ENCODE results near the gene DHRS3. TPM values are rescaled to one million over a fixed set of nuclear protein-coding genes. Genes with fewer than 3 reads are reported as not detected.

DHRS3 gene
- total RNA-seq, 1 donor from 2014 or later, result 63.7 TPM

DNA sequence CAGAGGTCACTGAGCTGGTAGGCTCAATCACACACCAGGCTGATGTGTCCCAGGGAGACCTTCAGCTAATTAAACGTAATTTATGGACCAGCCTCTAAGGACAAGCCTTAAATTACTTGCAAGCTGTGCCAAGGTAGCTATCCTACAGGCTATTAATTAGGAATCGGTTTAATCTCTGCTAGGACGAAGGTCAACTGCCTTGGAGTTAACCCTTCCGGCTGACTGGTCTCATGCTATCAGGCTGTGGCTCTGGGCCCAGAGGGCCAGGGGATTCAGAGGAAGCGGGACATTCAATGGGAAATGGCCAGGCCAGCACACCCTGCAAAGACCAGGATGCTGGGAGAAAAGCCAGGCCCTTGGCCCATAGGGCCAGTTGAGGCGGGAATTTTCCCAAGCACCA, 19.0 kb downstream of the DHRS3 start:
- Histone ChIP-seq H3K27me3 (ENCODE audit: control insufficient read depth, insufficient read depth, low read length) (no peaks in the 10 kb centered on the region), H3K36me3 (ENCODE audit: control insufficient read depth, insufficient read depth, low read length) (peaks cover 5% of the 10 kb centered on the region), H3K4me3 (ENCODE audit: low read depth, low read length) (no peak overlapping the region)
- FAIRE-seq (no peak), DNase-seq (ENCODE audit: low read depth) (no peak)
- TF ChIP-seq, protein P1, sequence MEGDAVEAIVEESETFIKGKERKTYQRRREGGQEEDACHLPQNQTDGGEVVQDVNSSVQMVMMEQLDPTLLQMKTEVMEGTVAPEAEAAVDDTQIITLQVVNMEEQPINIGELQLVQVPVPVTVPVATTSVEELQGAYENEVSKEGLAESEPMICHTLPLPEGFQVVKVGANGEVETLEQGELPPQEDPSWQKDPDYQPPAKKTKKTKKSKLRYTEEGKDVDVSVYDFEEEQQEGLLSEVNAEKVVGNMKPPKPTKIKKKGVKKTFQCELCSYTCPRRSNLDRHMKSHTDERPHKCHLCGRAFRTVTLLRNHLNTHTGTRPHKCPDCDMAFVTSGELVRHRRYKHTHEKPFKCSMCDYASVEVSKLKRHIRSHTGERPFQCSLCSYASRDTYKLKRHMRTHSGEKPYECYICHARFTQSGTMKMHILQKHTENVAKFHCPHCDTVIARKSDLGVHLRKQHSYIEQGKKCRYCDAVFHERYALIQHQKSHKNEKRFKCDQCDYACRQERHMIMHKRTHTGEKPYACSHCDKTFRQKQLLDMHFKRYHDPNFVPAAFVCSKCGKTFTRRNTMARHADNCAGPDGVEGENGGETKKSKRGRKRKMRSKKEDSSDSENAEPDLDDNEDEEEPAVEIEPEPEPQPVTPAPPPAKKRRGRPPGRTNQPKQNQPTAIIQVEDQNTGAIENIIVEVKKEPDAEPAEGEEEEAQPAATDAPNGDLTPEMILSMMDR (IDR thresholded peaks at IDR 0.05; ENCODE audit: insufficient read depth, low read length, severe bottlenecking), result no peak

DNA sequence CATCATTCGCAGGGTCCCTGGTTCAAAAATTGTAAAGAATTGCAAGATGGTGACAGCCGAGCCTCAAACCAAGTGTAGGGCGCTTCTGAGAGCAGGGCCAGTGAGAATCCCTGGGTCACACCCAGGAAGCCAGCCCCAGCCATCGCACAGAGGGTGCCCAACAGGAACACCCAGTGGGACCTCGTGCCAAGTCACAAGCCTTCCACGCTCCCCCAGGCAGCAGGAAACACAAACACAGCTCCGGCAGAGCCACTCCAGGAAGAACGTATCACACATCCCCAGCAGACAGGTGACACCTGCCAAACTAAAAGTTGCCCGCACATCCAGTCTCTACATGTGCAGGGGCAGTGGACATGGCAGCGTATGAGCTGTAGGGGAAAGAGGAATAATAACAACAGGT, 20.2 kb downstream of the DHRS3 start:
- no peak overlapping the region for H3K4me3 ChIP-seq (ENCODE audit: low read depth, low read length)
- FAIRE-seq (no peak), DNase-seq (ENCODE audit: low read depth) (no peak)
- H3K36me3 ChIP-seq (ENCODE audit: control insufficient read depth, insufficient read depth, low read length), result peaks cover 4% of the 10 kb centered on the region
- TF ChIP-seq, protein P1 (IDR thresholded peaks at IDR 0.05; ENCODE audit: insufficient read depth, low read length, severe bottlenecking), result no peak
- no peaks in the 10 kb centered on the region for H3K27me3 ChIP-seq (ENCODE audit: control insufficient read depth, insufficient read depth, low read length)

DNA sequence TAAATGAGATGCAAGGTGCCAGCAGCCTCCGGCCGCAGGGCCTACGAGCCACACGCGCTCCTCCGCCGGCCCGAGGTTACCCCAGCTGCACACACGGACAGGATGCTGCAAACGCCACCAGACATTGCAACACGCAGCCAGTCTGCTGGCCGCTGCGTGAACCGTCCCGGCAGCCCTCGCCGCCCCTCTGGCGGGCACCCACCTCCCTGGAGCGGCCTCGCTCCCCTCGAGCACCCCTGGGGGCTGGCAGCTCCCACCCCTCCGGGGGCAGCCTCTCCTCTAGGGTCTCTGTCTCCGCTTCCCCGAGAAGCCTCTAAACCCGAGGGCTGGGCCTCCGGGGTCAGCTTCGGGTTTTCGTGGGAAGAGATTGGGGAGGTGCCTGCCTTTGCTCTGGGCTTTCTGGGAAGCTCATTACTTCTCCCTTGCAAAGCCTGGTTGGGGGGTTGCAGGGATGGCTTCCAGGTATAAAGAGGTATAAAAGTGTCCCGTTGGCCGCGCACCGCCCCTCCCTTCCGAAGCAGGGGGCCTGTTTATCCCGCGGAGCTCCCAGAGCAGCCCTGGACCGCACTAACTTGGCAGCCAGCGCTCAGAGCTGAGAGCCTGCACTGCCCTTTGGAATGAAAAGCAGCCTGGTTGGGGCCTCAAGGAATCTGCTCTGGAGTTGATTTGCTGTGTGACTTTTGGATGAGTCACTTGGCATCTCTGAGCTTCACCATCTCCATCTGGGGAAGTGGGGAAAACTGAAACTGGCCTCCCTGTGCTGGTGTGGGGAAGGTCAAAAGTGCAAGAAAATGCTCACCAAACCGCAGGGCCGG, 21.8 kb downstream of the DHRS3 start:
- TF ChIP-seq, protein P1 (IDR thresholded peaks at IDR 0.05; ENCODE audit: insufficient read depth, low read length, severe bottlenecking), result no peak
- H3K36me3 ChIP-seq (ENCODE audit: control insufficient read depth, insufficient read depth, low read length), result no peaks in the 10 kb centered on the region
- peak overlapping the region; percentile 28 for H3K4me3 ChIP-seq (ENCODE audit: low read depth, low read length)
- FAIRE-seq, result no peak
- peak; percentile 72 for DNase-seq (ENCODE audit: low read depth)
- H3K27me3 ChIP-seq (ENCODE audit: control insufficient read depth, insufficient read depth, low read length), result no peaks in the 10 kb centered on the region

DNA sequence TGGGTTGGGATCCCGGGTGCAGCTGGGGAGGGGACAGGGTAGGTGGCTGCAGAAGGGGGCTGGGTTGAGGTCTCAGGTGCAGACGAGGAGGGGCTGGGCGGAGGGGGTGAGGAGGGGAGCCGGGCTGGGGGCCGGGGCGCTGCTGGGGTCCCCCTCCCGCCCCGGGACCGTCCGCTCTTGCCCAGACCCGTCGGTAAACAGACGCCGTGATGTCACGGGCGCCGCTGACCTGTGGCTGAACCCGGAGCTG, 22.3 kb downstream of the DHRS3 start:
- no peaks in the 10 kb centered on the region for H3K36me3 ChIP-seq (ENCODE audit: control insufficient read depth, insufficient read depth, low read length)
- peak overlapping the region; percentile 28 for H3K4me3 ChIP-seq (ENCODE audit: low read depth, low read length)
- FAIRE-seq (no peak), DNase-seq (ENCODE audit: low read depth) (no peak)
- no peaks in the 10 kb centered on the region for H3K27me3 ChIP-seq (ENCODE audit: control insufficient read depth, insufficient read depth, low read length)
- TF ChIP-seq, protein P1 (IDR thresholded peaks at IDR 0.05; ENCODE audit: insufficient read depth, low read length, severe bottlenecking), result no peak

DNA sequence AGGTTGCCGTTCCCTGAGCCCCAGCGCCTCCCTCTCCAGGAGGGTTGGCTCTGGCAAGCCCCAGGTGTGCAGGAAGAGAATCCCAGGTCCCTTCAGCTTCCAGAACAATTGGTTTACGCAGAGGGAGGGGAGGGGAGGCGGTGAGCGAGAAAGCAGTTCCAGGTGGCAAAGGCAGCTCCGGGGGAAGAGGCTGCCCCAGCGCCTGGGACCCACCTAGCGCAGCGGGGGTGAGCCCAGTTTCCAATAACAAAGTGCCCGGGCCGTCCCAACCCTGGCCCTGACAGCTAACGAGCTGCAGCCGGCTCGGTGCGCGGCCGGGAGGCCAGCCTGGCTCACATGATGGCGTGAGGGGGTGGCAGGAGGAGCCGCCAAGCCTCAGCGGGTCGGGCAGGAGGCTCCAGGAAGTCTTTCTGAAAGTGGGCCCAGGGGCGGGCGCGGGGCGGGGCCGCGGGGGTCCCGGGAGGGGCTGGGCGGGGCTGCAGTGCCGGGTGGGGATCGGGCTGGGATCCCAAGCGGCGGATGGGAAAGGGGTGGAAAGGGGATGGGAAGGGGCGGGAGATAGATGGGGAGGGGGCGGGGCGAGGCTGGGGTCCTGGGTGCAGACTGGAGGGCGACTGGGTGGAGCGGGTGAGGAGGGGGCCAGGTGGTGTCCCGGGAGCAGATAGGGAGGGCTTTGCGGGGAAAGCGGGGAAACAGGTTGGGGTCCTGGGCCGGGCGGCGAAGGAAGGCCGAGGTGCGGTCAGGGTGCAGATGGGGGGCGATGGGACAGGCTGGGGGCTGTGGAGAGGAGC, 22.8 kb downstream of the DHRS3 start:
- peak overlapping the region; percentile 28 for H3K4me3 ChIP-seq (ENCODE audit: low read depth, low read length)
- FAIRE-seq, result no peak

More for the DNA sequence above, 22.8 kb downstream of the DHRS3 start:
- H3K36me3 ChIP-seq (ENCODE audit: control insufficient read depth, insufficient read depth, low read length), result no peaks in the 10 kb centered on the region
- H3K27me3 ChIP-seq (ENCODE audit: control insufficient read depth, insufficient read depth, low read length), result no peaks in the 10 kb centered on the region
- TF ChIP-seq, protein P1 (IDR thresholded peaks at IDR 0.05; ENCODE audit: insufficient read depth, low read length, severe bottlenecking), result no peak
- no peak for DNase-seq (ENCODE audit: low read depth)

Data from bronchial epithelial cell (primary cell).